HG03196 (cell line): Measurements from ENCODE around the gene SPACA7.
"Not testable (repeated sequence)": the region's sequence is repeated elsewhere in the genome, so short reads cannot be mapped to it uniquely, and the experiment has no call there.

ENCODE experiments used
- ATAC-seq: cut with Tn5 transposase; IDR thresholded peaks from one replicate; pipeline ENCODE4 v1.9.1; 2021; ENCODE audit not compliant: unreplicated experiment

The SPACA7 gene

GRCh38 chr13:112417079-112417478, 40.9 kb downstream of the SPACA7 start:
- no peak for ATAC-seq

DNA sequence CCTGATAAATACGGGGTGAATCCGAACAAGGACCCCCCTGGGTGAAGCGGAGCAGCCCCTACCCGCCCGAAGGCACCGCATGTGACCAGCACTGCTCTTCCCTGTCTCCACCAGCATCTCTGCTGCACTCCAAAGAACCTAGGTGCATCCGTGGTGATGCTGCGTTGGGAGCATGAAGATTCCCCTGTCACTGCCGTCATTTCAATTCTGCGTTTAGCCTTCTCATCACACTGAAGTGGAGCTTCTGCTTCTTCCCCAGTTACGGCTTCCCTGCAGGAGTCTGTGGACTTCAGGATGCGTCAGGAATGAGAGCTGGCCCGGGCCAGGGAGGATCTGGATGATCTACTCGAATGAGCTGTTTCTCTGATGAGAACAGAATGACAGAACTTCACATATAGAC, 47.9 kb downstream of the SPACA7 start:
- ATAC-seq = no peak

DNA sequence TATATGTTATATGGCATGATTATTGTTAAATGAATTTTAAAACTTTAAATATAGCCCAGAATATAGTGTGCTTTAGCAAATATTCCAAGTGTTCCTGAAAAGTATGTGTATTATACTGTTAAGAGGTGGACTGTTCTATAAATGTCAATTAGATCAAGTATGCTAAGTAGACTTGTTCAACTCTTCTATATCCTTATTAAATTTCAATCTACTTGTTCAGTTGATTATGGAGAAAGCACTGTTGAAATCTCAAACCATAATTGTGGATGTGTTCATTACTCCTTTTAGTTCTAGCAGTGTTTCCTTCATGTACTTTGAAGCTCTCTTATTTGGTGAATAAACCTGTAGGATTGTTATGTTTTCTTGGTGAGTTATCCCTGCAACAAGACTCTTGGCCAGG, 52.5 kb downstream of the SPACA7 start:
- no peak for ATAC-seq

GRCh38 chr13:112431734-112432133, 55.6 kb downstream of the SPACA7 start:
- no peak for ATAC-seq

DNA sequence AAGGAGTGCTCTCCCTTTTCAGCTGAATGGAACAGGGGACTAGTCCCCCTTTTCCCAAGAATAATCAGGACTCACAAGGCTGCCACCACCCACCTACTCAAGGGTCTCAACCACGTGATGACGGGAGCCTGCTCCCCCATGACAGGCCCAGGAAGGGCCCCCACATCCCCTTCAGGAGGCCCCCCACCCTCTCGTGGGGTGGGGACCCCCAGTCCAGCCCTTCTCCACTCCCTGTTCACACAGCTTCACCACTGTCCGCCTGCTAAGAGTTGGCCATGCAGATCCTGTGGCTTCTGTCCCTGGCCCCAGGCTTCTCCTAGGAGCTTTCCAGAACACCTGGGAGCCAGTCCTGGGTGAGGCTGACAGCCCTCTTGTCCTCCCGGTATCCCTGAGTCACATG, 56.6 kb downstream of the SPACA7 start:
- ATAC-seq = not testable (repeated sequence)

GRCh38 chr13:112433517-112433916, 57.4 kb downstream of the SPACA7 start:
- not testable (repeated sequence) for ATAC-seq

DNA sequence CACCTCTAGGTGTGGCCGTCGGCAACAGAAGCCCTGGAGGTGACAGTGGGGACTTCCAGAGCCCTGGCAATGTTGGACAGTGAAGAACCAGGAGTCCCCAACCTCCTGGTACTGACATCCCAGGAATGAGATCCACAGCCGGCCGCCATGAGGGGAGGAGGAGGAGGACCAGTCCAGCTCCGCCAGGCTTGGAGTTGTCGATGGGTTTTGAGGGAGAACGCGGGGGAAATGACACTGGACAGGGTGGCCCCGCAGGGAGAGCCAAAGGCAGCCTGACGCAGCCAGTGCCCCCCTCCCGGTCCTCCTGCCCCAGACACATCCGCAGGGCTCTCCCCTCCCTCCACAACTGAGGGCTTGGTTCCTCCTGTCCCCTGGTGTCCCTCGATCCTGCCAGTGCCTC, 57.9 kb downstream of the SPACA7 start:
- ATAC-seq = no peak

DNA sequence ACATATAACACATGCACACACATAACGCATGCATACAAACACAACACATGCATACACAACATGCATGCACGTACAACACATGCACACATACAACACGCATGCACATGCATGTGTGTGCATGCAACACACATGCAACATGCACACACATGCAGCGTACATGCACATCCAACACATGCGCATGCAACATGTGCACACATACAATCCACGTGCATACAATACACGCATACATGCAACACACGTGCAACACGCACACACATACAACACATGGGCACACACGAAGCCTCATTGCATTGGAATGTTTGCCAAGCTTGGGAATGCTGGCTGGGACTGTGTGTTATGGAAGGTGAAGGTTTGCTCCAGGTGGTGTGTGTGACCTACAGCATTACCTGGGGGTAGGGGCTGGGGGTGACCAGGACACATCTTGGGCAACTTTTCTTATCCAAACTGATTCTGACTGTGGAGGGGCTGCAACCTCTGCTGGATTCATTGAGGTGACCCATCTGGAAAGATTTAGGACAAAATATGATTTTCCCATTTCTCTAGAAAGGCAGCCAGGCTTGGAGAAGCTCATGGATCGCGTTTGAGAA, 58.9 kb downstream of the SPACA7 start:
- no peak for ATAC-seq

DNA sequence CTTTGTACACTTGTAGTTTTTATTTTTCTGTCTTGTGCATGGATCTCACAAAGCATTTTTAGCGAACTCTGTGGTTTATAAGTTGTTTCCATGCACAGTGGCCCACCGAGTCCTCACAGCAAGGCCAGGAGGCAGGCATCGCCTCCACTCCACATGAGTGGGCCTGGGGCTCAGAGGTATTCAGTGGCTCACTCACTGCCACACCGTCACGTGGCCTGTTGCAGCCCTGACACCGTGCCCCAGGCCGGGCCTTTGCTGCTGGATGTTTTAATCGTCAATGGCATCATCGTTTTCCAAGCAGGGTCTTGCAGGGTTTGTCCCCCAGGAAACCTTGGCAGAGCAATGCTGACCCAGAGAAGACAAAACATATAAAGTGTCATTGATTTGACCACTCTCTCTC, 59.8 kb downstream of the SPACA7 start:
- no peak for ATAC-seq

GRCh38 chr13:112438094-112438493, 61.9 kb downstream of the SPACA7 start:
- ATAC-seq = no peak

DNA sequence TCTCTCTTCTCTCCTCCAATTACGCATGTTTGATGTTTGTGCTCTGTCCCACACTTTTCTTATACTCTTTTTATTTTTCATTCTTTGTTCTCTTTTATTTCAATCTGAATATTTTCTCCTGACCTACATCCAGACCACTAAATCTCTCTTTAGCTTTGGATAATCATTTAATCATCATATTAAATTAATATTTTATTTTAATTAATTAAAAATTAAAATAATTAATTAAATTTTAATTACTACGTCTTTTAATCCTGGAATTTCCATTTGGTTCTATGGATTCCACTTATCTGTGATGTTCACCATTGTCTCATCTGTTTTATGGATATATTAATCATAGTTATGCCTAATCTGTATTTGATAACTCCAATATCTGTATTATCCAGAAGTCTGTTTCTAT, 62.4 kb downstream of the SPACA7 start:
- ATAC-seq = no peak

GRCh38 chr13:112441226-112441625, 65.1 kb downstream of the SPACA7 start:
- ATAC-seq = no peak

GRCh38 chr13:112441779-112442310, 65.7 kb downstream of the SPACA7 start:
- ATAC-seq = no peak

GRCh38 chr13:112442483-112443090, 66.4 kb downstream of the SPACA7 start:
- ATAC-seq = no peak

GRCh38 chr13:112443191-112443994, 67.2 kb downstream of the SPACA7 start:
- no peak for ATAC-seq

DNA sequence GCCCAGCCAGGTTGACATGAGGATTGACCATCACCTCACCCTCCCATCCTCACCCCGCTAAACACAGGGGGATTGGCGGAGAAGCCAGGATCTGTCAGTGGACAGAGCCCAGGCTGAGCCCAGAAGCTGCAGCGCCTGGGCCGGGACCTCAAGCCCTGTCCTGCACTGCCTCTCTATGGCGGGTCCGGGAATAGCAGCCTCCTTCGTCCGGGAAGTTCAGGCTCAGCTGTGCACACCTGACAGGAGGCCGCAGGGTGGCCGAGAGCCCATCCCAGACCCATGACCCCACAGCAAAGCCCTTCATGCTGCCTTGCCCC, 67.8 kb downstream of the SPACA7 start:
- peak; percentile 58 for ATAC-seq

- ATAC-seq = no peak
Observed at GRCh38 chr13:112444416-112445399, 68.6 kb downstream of the SPACA7 start.

GRCh38 chr13:112445411-112446271, 69.5 kb downstream of the SPACA7 start:
- ATAC-seq = no peak

DNA sequence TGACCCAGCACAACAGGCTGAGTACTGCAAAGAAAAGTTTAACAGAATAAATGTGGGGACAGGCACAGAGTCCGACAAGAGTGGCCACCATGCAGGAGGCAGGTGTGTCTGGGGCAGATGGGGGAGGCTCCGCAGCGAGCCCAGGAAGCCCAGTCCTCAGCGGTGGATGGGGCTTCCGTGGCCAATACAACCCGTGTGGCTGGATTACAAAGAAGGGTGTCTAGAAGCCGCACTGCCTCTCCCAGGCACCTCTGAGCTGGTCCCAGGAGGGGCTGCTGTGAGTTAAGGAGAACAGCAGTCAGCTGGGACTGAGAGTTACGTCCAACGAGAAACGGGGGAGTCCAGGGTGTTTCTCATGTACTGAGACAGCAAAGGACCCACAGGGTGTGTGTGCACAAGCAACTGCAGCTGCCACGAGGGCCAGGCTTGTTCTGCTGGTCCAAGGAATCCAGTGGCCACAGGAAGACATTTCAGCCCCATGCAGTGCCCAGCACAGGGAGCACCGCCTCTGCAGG, 70.2 kb downstream of the SPACA7 start:
- ATAC-seq = no peak

DNA sequence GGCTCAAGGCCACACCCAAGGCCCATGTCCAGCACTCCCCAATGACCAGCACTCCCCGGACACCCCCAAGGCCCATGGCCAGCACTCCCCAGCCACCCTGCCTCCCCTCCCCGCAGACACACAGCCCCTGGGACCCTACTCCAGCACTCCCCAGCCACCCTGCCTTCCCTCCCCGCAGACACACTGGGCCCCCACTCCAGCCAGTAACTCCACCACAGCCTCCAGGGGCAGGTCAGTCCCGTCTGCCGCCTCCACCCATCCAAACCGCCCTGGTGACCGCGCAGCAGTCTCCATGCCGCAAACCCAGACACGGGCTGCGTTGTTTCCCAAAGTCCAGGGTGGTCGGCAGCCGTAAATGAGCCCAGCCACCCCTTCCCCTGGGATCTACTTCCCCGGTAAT, 70.7 kb downstream of the SPACA7 start:
- no peak for ATAC-seq
